Endothelial cell of umbilical vein (primary cell): ENCODE data around the gene PPIL1. TPM values are rescaled to one million over a fixed set of nuclear protein-coding genes. Genes with fewer than 3 reads are reported as not detected.

Experiments
- BruUV-seq: library from RNA; stranded (reverse); fragments of 400-500 nt; replicated peaks from 2 replicates; lab custom pipeline; 2021; lab: Mats Ljungman, UMichigan
- CTCF ChIA-PET: fragments of 300-600, 350-600 bp; sonication (Branson Sonifier 250); formaldehyde crosslinking; loops from one replicate; lab custom pipeline; 2021; ENCODE audit warnings: antibody characterized with exemption, inconsistent platforms; lab: Charles Lee
- POLR2A ChIA-PET: fragments of 300-600, 350-600 bp; sonication (Branson Sonifier 250); formaldehyde crosslinking; loops from one replicate; lab custom pipeline; 2021; ENCODE audit warnings: antibody characterized with exemption, inconsistent platforms; lab: Charles Lee
- DNase-seq: peaks from one replicate; pipeline ENCODE4 v3.0.0-alpha.2; 2011; ENCODE audit warnings: low read depth, low spot score
- FAIRE-seq: peaks from 2 replicates; lab custom pipeline; 2011; peaks lifted over from hg19 to GRCh38; lab: Jason Lieb, UNC
- H2AFZ ChIP-seq: 2 replicates; pipeline ENCODE4 v1.6.0; 2012; ENCODE audit warnings: low read depth, low read length, control low read depth, inconsistent platforms
- H3K27ac ChIP-seq: 2 replicates; pipeline ENCODE4 v1.5.1; 2011; ENCODE audit warnings: low read depth, mild to moderate bottlenecking, control low read depth, low read length, moderate library complexity; ENCODE audit not compliant: insufficient read depth
- H3K27me3 ChIP-seq, 2 experiments: 2 replicates each; pipeline versions ENCODE4 v1.6.0 to v1.6.1; 2011; ENCODE audit warnings: low read length in 2 of 2, mixed read lengths in 1 of 2; ENCODE audit not compliant: control insufficient read depth in 2 of 2, insufficient read depth in 2 of 2
- H3K36me3 ChIP-seq, 2 experiments: 2 replicates in 1 of 2; 3 replicates in 1 of 2; pipeline ENCODE4 v1.5.1; 2011; ENCODE audit warnings: low read length in 2 of 2, mild to moderate bottlenecking in 1 of 2, moderate library complexity in 1 of 2; ENCODE audit not compliant: control insufficient read depth in 2 of 2, insufficient read depth in 2 of 2; ENCODE audit errors: extremely low read depth in 1 of 2
- H3K4me1 ChIP-seq: 3 replicates; pipeline ENCODE4 v1.5.1; 2011; ENCODE audit warnings: mild to moderate bottlenecking, low read length; ENCODE audit not compliant: control insufficient read depth, insufficient read depth; ENCODE audit errors: extremely low read depth
- H3K4me2 ChIP-seq: 2 replicates; pipeline ENCODE4 v1.6.1; 2011; ENCODE audit warnings: low read length, control low read depth, mixed read lengths; ENCODE audit not compliant: insufficient read depth
- H3K4me3 ChIP-seq, 3 experiments: fragments of 200-600 bp in 1 of 3; sonication (generic), shearing (Covaris generic) in 1 of 3; replicated peaks in 1 of 3; 2 replicates each; pipeline ENCODE4 v1.5.1; 2011 to 2016; ENCODE audit warnings: control low read depth in 3 of 3, low read length in 3 of 3, mild to moderate bottlenecking in 2 of 3, inconsistent platforms in 1 of 3, low read depth in 1 of 3, moderate library complexity in 1 of 3; ENCODE audit not compliant: insufficient read depth in 1 of 3
- H3K79me2 ChIP-seq: 2 replicates; pipeline ENCODE4 v1.6.0; 2012; ENCODE audit warnings: low read length, inconsistent platforms; ENCODE audit not compliant: control insufficient read depth, insufficient read depth
- H3K9ac ChIP-seq: replicated peaks from 2 replicates; pipeline ENCODE3; 2011; ENCODE audit warnings: low read length, control low read depth; ENCODE audit not compliant: insufficient read depth; ENCODE audit errors: extremely low read depth
- H3K9me1 ChIP-seq: replicated peaks from 3 replicates; pipeline ENCODE4 v1.6.0; 2011; ENCODE audit warnings: mild to moderate bottlenecking, low read length; ENCODE audit not compliant: control insufficient read depth, insufficient read depth; ENCODE audit errors: extremely low read depth
- H3K9me3 ChIP-seq: replicated peaks from 2 replicates; pipeline ENCODE4 v1.5.1; 2012; ENCODE audit warnings: low read length, inconsistent platforms; ENCODE audit not compliant: control insufficient read depth, insufficient read depth
- H4K20me1 ChIP-seq: replicated peaks from 2 replicates; pipeline ENCODE3; 2011; ENCODE audit warnings: mild to moderate bottlenecking, low read length; ENCODE audit not compliant: control insufficient read depth, insufficient read depth; ENCODE audit errors: extremely low read depth
- CTCF ChIP-seq, 2 donors: IDR thresholded peaks; 1 replicate in 1 of 2; 2 replicates in 1 of 2; pipeline ENCODE4 v1.5.1; 2011; ENCODE audit warnings: low read length in 2 of 2, mild to moderate bottlenecking in 2 of 2, moderate library complexity in 2 of 2, control low read depth in 1 of 2, inconsistent platforms in 1 of 2, low read depth in 1 of 2; ENCODE audit not compliant: insufficient read depth in 1 of 2; ENCODE audit errors: extremely low read depth in 1 of 2
- EZH2 ChIP-seq: IDR thresholded peaks from 2 replicates; pipeline ENCODE4 v1.6.1; 2012; ENCODE audit warnings: borderline replicate concordance, low read depth, mild to moderate bottlenecking, moderate library complexity, low read length, inconsistent platforms; ENCODE audit not compliant: severe bottlenecking
- FOS ChIP-seq: IDR thresholded peaks from 2 replicates; pipeline ENCODE4 v1.6.1; 2011; ENCODE audit warnings: mild to moderate bottlenecking, low read length, moderate library complexity, borderline replicate concordance; ENCODE audit not compliant: insufficient read depth
- GATA2 ChIP-seq: IDR thresholded peaks from 2 replicates; pipeline ENCODE4 v1.7.0; 2011; ENCODE audit warnings: low read depth, mild to moderate bottlenecking, moderate library complexity, mixed read lengths, low read length; ENCODE audit not compliant: insufficient read length, insufficient read depth
- JUN ChIP-seq: IDR thresholded peaks from 2 replicates; pipeline ENCODE4 v1.6.1; 2011; ENCODE audit warnings: borderline replicate concordance, low read depth; ENCODE audit not compliant: insufficient read length, insufficient read depth
- MAX ChIP-seq: IDR thresholded peaks from 2 replicates; pipeline ENCODE4 v1.6.1; 2011; ENCODE audit not compliant: insufficient read depth, insufficient read length
- MYC ChIP-seq: IDR thresholded peaks from one replicate; pipeline ENCODE4 v1.6.1; 2011; ENCODE audit warnings: mild to moderate bottlenecking, low read depth, low read length
- POLR2A ChIP-seq: IDR thresholded peaks from 2 replicates; pipeline ENCODE4 v1.6.1; 2012; ENCODE audit warnings: low read depth, mild to moderate bottlenecking, control low read depth, low read length
- POLR2AphosphoS5 ChIP-seq: IDR thresholded peaks from 2 replicates; pipeline ENCODE4 v1.6.1; 2012; ENCODE audit warnings: low read depth, mild to moderate bottlenecking, control low read depth, low read length, moderate library complexity; ENCODE audit not compliant: insufficient read depth
- dilution Hi-C: fragments of 300-500 bp; cut with MboI; formaldehyde crosslinking; loops from one replicate; pipeline ENCODE4 v1.15.0; 2019; ENCODE audit warnings: low sequenced_read_pairs; ENCODE audit not compliant: extremely low pct_ligation_motif_present
- intact Hi-C: fragments of 100-400 bp; cut with micrococcal nuclease; formaldehyde crosslinking; loops from one replicate; pipeline ENCODE4 v1.10.0; 2022
- polyA plus RNA-seq, 4 experiments: library from polyadenylated mRNA; depleted of rRNA in 3 of 4; stranded (reverse) in 3 of 4; unstranded in 1 of 4; fragments of >200 nt; gene quantifications; 2 replicates each; pipeline versions ENCODE4 v1.2.1 to v1.2.3, GENCODE V29; 2011 to 2012; ENCODE audit warnings: missing spikeins in 1 of 4
- total RNA-seq: library from RNA; stranded (reverse); gene quantifications from 2 replicates; pipeline ENCODE4 v1.2.3, GENCODE V29; 2021

Gene PPIL1
- total and polyA plus RNA-seq, 2 donors (not counting 3 experiments of a cell fraction or from before 2014, with no cell fraction given): 28.6 to 35.6 TPM

GRCh38 chr6:36826520-36827227 is 47.9 kb downstream of the PPIL1 start:
- Histone ChIP-seq H3K9me1 (no peaks in the 10 kb centered on the region), H4K20me1 (no peaks in the 10 kb centered on the region), H3K4me2 (peak overlapping the region; percentile 45), H2AFZ (no peak overlapping the region), H3K9me3 (no peaks in the 10 kb centered on the region), H3K27ac (peak overlapping the region; percentile 100), H3K4me1 (peaks cover 80% of the 10 kb centered on the region), H3K36me3 (peaks cover 0 to 3% of the 10 kb centered on the region in 2 experiments), H3K4me3 (peak overlapping the region in 1 of 3 experiments; percentile 13), H3K79me2 (peaks cover 3% of the 10 kb centered on the region), H3K9ac (peak overlapping the region; percentile 87), H3K27me3 (no peaks in the 10 kb centered on the region)
- dilution Hi-C loops: no loop called here
- TF ChIP-seq MAX: no peak
- TF ChIP-seq EZH2: no peak
- no peak for TF ChIP-seq CTCF (IDR thresholded peaks at IDR 0.05; ENCODE audit: extremely low read depth in 1 of 2, insufficient read depth in 1 of 2, low read depth in 1 of 2, low read length in 2 of 2)
- TF ChIP-seq FOS: no peak
- no peak for TF ChIP-seq POLR2A
- TF ChIP-seq MYC: no peak
- TF ChIP-seq JUN: no peak
- TF ChIP-seq POLR2AphosphoS5: no peak
- no peak for TF ChIP-seq GATA2
- intact Hi-C loops: loop anchor here (1.0 to 2.0 kb wide), 2 partner anchors 25 to 418 kb away; no protein-coding TSS in a partner anchor
- DNase-seq (no peak), FAIRE-seq (no peak)
- CTCF ChIA-PET: interaction anchor here (4.9 kb wide), 1 partner anchor 24 kb away, joined by 41 read pairs; no protein-coding TSS in a partner anchor
- POLR2A ChIA-PET: no interaction called here
- no TSS peak for BruUV-seq
